HCT116 (cell line): Measurements from ENCODE around the gene CRB3. TPM values are rescaled to one million over a fixed set of nuclear protein-coding genes. Genes with fewer than 3 reads are reported as not detected.
A peak's percentile ranks its signal among the peaks of the same experiment; 100 is the strongest.

Experiments
- ATAC-seq: fragments of 200-7000 bp; cut with Tn5 transposase; 2 replicates; pipeline ENCODE4 v1.9.1; 2020; ENCODE audit warnings: mild to moderate bottlenecking, moderate library complexity
- BruUV-seq: library from RNA; stranded (reverse); fragments of 400-500 nt; replicated peaks from 2 replicates; lab custom pipeline; 2021; lab: Mats Ljungman, UMichigan
- CTCF ChIA-PET: fragments of 300-600 bp; sonication (Branson Sonifier 250); formaldehyde crosslinking; loops from one replicate; lab custom pipeline; 2021; ENCODE audit warnings: antibody characterized with exemption; lab: Charles Lee
- POLR2A ChIA-PET: fragments of 300-600, 350-600 bp; sonication (Branson Sonifier 250); formaldehyde crosslinking; loops from one replicate; lab custom pipeline; 2021; ENCODE audit warnings: antibody characterized with exemption; lab: Charles Lee
- RAD21 ChIA-PET, 2 experiments: fragments of 300-600 bp; sonication (Branson Sonifier 250); formaldehyde crosslinking; loops; one replicate each; lab custom pipeline; 2023; ENCODE audit warnings: low total read pairs in 2 of 2; ENCODE audit not compliant: uncharacterized antibody in 2 of 2, unreplicated experiment in 2 of 2, low non-redundant PET in 1 of 2; lab: Charles Lee
- DNase-seq: peaks from one replicate; pipeline ENCODE4 v3.0.0-alpha.2; 2010; ENCODE audit warnings: low read depth, low spot score
- H2AFZ ChIP-seq: fragments of 200-600 bp; shearing (Covaris generic), sonication (generic); 2 replicates; pipeline ENCODE4 v1.6.1; 2017; ENCODE audit warnings: low read depth, mixed run types, mixed read lengths, antibody characterized with exemption, low read length; ENCODE audit not compliant: poor library complexity, severe bottlenecking
- H3K27ac ChIP-seq: 2 replicates; pipeline ENCODE4 v1.5.1; 2012; ENCODE audit warnings: low read depth, low read length
- H3K27me3 ChIP-seq: fragments of 200-600 bp; sonication (generic); 2 replicates; pipeline ENCODE4 v1.6.1; 2016; ENCODE audit warnings: mixed run types, low read length, mixed read lengths; ENCODE audit not compliant: insufficient read depth
- H3K36me3 ChIP-seq, 2 experiments: fragments of 200-500 bp in 1 of 2; fragments of 200-600 bp in 1 of 2; sonication (Bioruptor generic) in 1 of 2; sonication (generic) in 1 of 2; 2 replicates each; pipeline versions ENCODE4 v1.5.1 to v1.6.1; 2014 to 2016; ENCODE audit warnings: low read length in 2 of 2, inconsistent platforms in 1 of 2, mixed read lengths in 1 of 2, mixed run types in 1 of 2; ENCODE audit not compliant: insufficient read depth in 2 of 2, control insufficient read depth in 1 of 2
- H3K4me1 ChIP-seq, 2 experiments: fragments of 200-600 bp in 1 of 2; sonication (generic) in 1 of 2; 2 replicates each; pipeline versions ENCODE4 v1.5.1 to v1.6.1; 2012 to 2017; ENCODE audit warnings: low read length in 2 of 2, inconsistent platforms in 1 of 2, mild to moderate bottlenecking in 1 of 2, mixed read lengths in 1 of 2, mixed run types in 1 of 2, moderate library complexity in 1 of 2; ENCODE audit not compliant: insufficient read depth in 2 of 2, control insufficient read depth in 1 of 2
- H3K4me2 ChIP-seq: fragments of 200-600 bp; sonication (generic); 2 replicates; pipeline ENCODE4 v1.6.1; 2017; ENCODE audit warnings: mixed run types, low read length, mixed read lengths
- H3K4me3 ChIP-seq, 2 experiments: fragments of 200-600 bp in 1 of 2; sonication (generic) in 1 of 2; replicated peaks in 1 of 2; 2 replicates each; pipeline ENCODE4 v1.5.1; 2011 to 2016; ENCODE audit warnings: low read length in 2 of 2, control low read depth in 1 of 2, low read depth in 1 of 2, mild to moderate bottlenecking in 1 of 2, mixed read lengths in 1 of 2, mixed run types in 1 of 2
- H3K79me2 ChIP-seq: fragments of 200-600 bp; sonication (generic); 2 replicates; pipeline ENCODE4 v1.6.1; 2017; ENCODE audit warnings: mild to moderate bottlenecking, mixed run types, low read length, moderate library complexity, mixed read lengths; ENCODE audit not compliant: insufficient read depth
- H3K9ac ChIP-seq: fragments of 200-600 bp; sonication (generic); 2 replicates; pipeline ENCODE4 v1.6.1; 2016; ENCODE audit warnings: low read length, mixed read lengths
- H3K9me2 ChIP-seq: fragments of 200-600 bp; sonication (generic), shearing (Covaris generic); 2 replicates; pipeline ENCODE4 v1.6.1; 2017; ENCODE audit warnings: mixed run types, mild to moderate bottlenecking, moderate library complexity; ENCODE audit not compliant: insufficient read depth
- H3K9me3 ChIP-seq, 2 experiments: fragments of 200-500 bp in 1 of 2; fragments of 200-600 bp in 1 of 2; sonication (Bioruptor generic) in 1 of 2; sonication (generic) in 1 of 2; 2 replicates each; pipeline ENCODE4 v1.6.1; 2014 to 2017; ENCODE audit warnings: low read length in 2 of 2, mixed read lengths in 2 of 2, inconsistent platforms in 1 of 2, low read depth in 1 of 2, mild to moderate bottlenecking in 1 of 2, mixed run types in 1 of 2, moderate library complexity in 1 of 2; ENCODE audit not compliant: control insufficient read depth in 1 of 2, insufficient read depth in 1 of 2
- H4K20me1 ChIP-seq: fragments of 200-600 bp; sonication (generic), shearing (Covaris generic); 2 replicates; pipeline ENCODE4 v1.6.1; 2017; ENCODE audit warnings: mixed run types, mild to moderate bottlenecking, moderate library complexity; ENCODE audit not compliant: insufficient read depth
- CBX3 ChIP-seq: IDR thresholded peaks from 2 replicates; pipeline ENCODE4 v1.6.1; 2012; ENCODE audit warnings: low read depth
- ELF1 ChIP-seq: IDR thresholded peaks from 2 replicates; pipeline ENCODE4 v1.6.1; 2012; ENCODE audit warnings: low read depth, borderline replicate concordance
- EZH2 ChIP-seq: fragments of 200-600 bp; sonication (generic); IDR thresholded peaks from 2 replicates; pipeline ENCODE4 v1.6.1; 2017; ENCODE audit warnings: antibody characterized with exemption, mixed run types
- REST ChIP-seq: IDR thresholded peaks from 2 replicates; pipeline ENCODE4 v1.6.1; 2012; ENCODE audit warnings: low read depth
- intact Hi-C: fragments of 100-400 bp; cut with micrococcal nuclease; formaldehyde crosslinking; loops from 2 replicates; pipeline ENCODE4 v1.10.0; 2022
- total RNA-seq: library from RNA; stranded (reverse); gene quantifications from one replicate; pipeline ENCODE4 v1.2.1, GENCODE V29; 2021; ENCODE audit not compliant: unreplicated experiment
- TF ChIP-seq, protein P1 (sequence below), 3 experiments: fragments of 200-600 bp in 1 of 3; sonication (generic) in 1 of 3; IDR thresholded peaks in 2 of 3; conservative IDR thresholded peaks in 1 of 3; 2 replicates each; pipeline ENCODE4 v1.5.1; 2012 to 2017; ENCODE audit warnings: low read depth in 2 of 3, low read length in 2 of 3, antibody characterized with exemption in 1 of 3, borderline replicate concordance in 1 of 3, control low read depth in 1 of 3, mild to moderate bottlenecking in 1 of 3, mixed read lengths in 1 of 3, mixed run types in 1 of 3, moderate library complexity in 1 of 3; ENCODE audit not compliant: insufficient read depth in 1 of 3

The CRB3 gene
- total RNA-seq, 1 experiment from 2014 or later: 40.5 TPM

GRCh38 chr19:6417713-6418561, 46.1 kb upstream of the CRB3 start:
- Histone ChIP-seq H3K4me3 (no peak overlapping the region), H3K27me3 (no peaks in the 10 kb centered on the region), H3K4me1 (peaks cover 0 to 3% of the 10 kb centered on the region in 2 experiments; a peak in 3 of 4 replicates), H3K79me2 (peaks cover 65% of the 10 kb centered on the region), H3K36me3 (peaks cover 74 to 77% of the 10 kb centered on the region in 2 experiments), H3K4me2 (no peak overlapping the region), H4K20me1 (peaks cover 28% of the 10 kb centered on the region; the same call in 1 of the 2 replicates), H3K27ac (no peak overlapping the region; the same call in 1 of the 2 replicates), H3K9me2 (no peaks in the 10 kb centered on the region), H2AFZ (no peak overlapping the region), H3K9me3 (no peaks in the 10 kb centered on the region), H3K9ac (no peak overlapping the region)
- no peak for DNase-seq
- TF ChIP-seq, protein P1, sequence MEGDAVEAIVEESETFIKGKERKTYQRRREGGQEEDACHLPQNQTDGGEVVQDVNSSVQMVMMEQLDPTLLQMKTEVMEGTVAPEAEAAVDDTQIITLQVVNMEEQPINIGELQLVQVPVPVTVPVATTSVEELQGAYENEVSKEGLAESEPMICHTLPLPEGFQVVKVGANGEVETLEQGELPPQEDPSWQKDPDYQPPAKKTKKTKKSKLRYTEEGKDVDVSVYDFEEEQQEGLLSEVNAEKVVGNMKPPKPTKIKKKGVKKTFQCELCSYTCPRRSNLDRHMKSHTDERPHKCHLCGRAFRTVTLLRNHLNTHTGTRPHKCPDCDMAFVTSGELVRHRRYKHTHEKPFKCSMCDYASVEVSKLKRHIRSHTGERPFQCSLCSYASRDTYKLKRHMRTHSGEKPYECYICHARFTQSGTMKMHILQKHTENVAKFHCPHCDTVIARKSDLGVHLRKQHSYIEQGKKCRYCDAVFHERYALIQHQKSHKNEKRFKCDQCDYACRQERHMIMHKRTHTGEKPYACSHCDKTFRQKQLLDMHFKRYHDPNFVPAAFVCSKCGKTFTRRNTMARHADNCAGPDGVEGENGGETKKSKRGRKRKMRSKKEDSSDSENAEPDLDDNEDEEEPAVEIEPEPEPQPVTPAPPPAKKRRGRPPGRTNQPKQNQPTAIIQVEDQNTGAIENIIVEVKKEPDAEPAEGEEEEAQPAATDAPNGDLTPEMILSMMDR (IDR thresholded peaks at IDR 0.05 in 2 of 3, conservative IDR thresholded peaks at IDR 0.05 in 1 of 3; ENCODE audit: borderline replicate concordance in 1 of 3, insufficient read depth in 1 of 3, low read depth in 2 of 3, low read length in 2 of 3): peak in 2 of 3 experiments; percentile 43 to 50; a peak in 3 of 6 replicates
- TF ChIP-seq ELF1 (no peak), REST (no peak), EZH2 (no peak), CBX3 (no peak)
- RAD21 ChIA-PET: no interaction called here
- intact Hi-C loops: no loop called here
- POLR2A ChIA-PET: interaction anchor here (0.6 kb wide), 1 partner anchor 121 kb away, joined by 4 read pairs; no protein-coding TSS in a partner anchor
- CTCF ChIA-PET: interaction anchor here (1.0 kb wide), 1 partner anchor 8 kb away, joined by 3 read pairs; no protein-coding TSS in a partner anchor
- BruUV-seq: no TSS peak
- ATAC-seq: peak; percentile 68
